CD14-positive monocyte (primary cell): ENCODE measurements around the gene SCGB3A1. TPM values are rescaled to one million over a fixed set of nuclear protein-coding genes. Genes with fewer than 3 reads are reported as not detected.

Experiments
- DNase-seq, 3 donors: peaks; one replicate each; pipeline ENCODE4 v3.0.0-alpha.2; 2011 to 2022
- H2AFZ ChIP-seq: 2 replicates; pipeline ENCODE4 v1.6.0; 2012; ENCODE audit warnings: mild to moderate bottlenecking, low read depth, low read length, inconsistent platforms; ENCODE audit not compliant: insufficient read depth, poor library complexity, severe bottlenecking
- H3K27ac ChIP-seq, 2 donors: 1 replicate in 1 of 2; 2 replicates in 1 of 2; pipeline ENCODE4 v1.5.1; 2012 to 2013; ENCODE audit warnings: low read length in 2 of 2, control low read depth in 1 of 2, inconsistent platforms in 1 of 2, low read depth in 1 of 2, mild to moderate bottlenecking in 1 of 2
- H3K27me3 ChIP-seq, 2 donors: one replicate each; pipeline versions ENCODE4 v1.6.0 to v1.6.1; 2011 to 2013; ENCODE audit warnings: low read length in 2 of 2; ENCODE audit not compliant: control insufficient read depth in 2 of 2, insufficient read depth in 2 of 2
- H3K36me3 ChIP-seq, 2 donors: replicated peaks in 1 of 2; 1 replicate in 1 of 2; 2 replicates in 1 of 2; pipeline versions ENCODE4 v1.5.1 to v1.6.1; 2012 to 2013; ENCODE audit warnings: low read length in 2 of 2, control low read depth in 1 of 2, inconsistent platforms in 1 of 2, mild to moderate bottlenecking in 1 of 2; ENCODE audit not compliant: insufficient read depth in 2 of 2, control insufficient read depth in 1 of 2
- H3K4me1 ChIP-seq, 2 donors: 1 replicate in 1 of 2; 2 replicates in 1 of 2; pipeline versions ENCODE4 v1.5.1 to v1.6.1; 2012 to 2013; ENCODE audit warnings: low read length in 2 of 2, control low read depth in 1 of 2, inconsistent platforms in 1 of 2, mild to moderate bottlenecking in 1 of 2, moderate library complexity in 1 of 2; ENCODE audit not compliant: insufficient read depth in 2 of 2, control insufficient read depth in 1 of 2
- H3K4me2 ChIP-seq: replicated peaks from 2 replicates; pipeline ENCODE3; 2012; ENCODE audit warnings: low read length, moderate library complexity, mild to moderate bottlenecking; ENCODE audit not compliant: poor library complexity, severe bottlenecking; ENCODE audit errors: extremely low read depth
- H3K4me3 ChIP-seq, 3 experiments: fragments of 200-600 bp in 1 of 3; sonication (generic) in 1 of 3; replicated peaks in 1 of 3; 1 replicate in 2 of 3; 2 replicates in 1 of 3; pipeline ENCODE4 v1.5.1; 2011 to 2013; ENCODE audit warnings: low read length in 3 of 3, mild to moderate bottlenecking in 3 of 3, control low read depth in 2 of 3, low read depth in 2 of 3, inconsistent platforms in 1 of 3, moderate library complexity in 1 of 3
- H3K79me2 ChIP-seq: 2 replicates; pipeline ENCODE4 v1.6.0; 2012; ENCODE audit warnings: mild to moderate bottlenecking, control low read depth, inconsistent platforms, low read length, moderate library complexity; ENCODE audit not compliant: insufficient read depth
- H3K9ac ChIP-seq: 2 replicates; pipeline ENCODE4 v1.6.0; 2017; ENCODE audit warnings: low read length, mild to moderate bottlenecking; ENCODE audit not compliant: insufficient read depth, poor library complexity, severe bottlenecking
- H3K9me3 ChIP-seq, 2 donors: replicated peaks in 1 of 2; 1 replicate in 1 of 2; 2 replicates in 1 of 2; pipeline versions ENCODE4 v1.5.1 to v1.6.1; 2012 to 2013; ENCODE audit warnings: low read length in 2 of 2, control low read depth in 1 of 2; ENCODE audit not compliant: control insufficient read depth in 1 of 2, insufficient read depth in 1 of 2
- H4K20me1 ChIP-seq: 2 replicates; pipeline ENCODE4 v1.6.0; 2012; ENCODE audit warnings: mild to moderate bottlenecking, low read length, control low read depth, moderate library complexity; ENCODE audit not compliant: insufficient read depth
- H3K27ac Mint-ChIP-seq, 7 donors: one replicate each; pipeline ENCODE4 v1.8.0; 2020; ENCODE audit warnings: mild to moderate bottlenecking in 7 of 7, mixed read lengths in 7 of 7, moderate library complexity in 6 of 7, inconsistent platforms in 2 of 7
- H3K27me3 Mint-ChIP-seq, 3 donors: one replicate each; pipeline ENCODE4 v1.8.0; 2021 to 2022; ENCODE audit warnings: low read depth in 3 of 3, mild to moderate bottlenecking in 3 of 3, mixed read lengths in 3 of 3, moderate library complexity in 3 of 3, inconsistent platforms in 1 of 3
- H3K36me3 Mint-ChIP-seq, 2 donors: one replicate each; pipeline ENCODE4 v1.8.0; 2020; ENCODE audit warnings: mixed read lengths in 2 of 2, inconsistent platforms in 1 of 2, mild to moderate bottlenecking in 1 of 2
- H3K4me1 Mint-ChIP-seq: one replicate; pipeline ENCODE4 v1.8.0; 2020; ENCODE audit warnings: mild to moderate bottlenecking, mixed read lengths
- H3K4me3 Mint-ChIP-seq, 2 donors: one replicate each; pipeline ENCODE4 v1.8.0; 2020; ENCODE audit warnings: mild to moderate bottlenecking in 2 of 2, mixed read lengths in 2 of 2, moderate library complexity in 1 of 2
- H3K9me3 Mint-ChIP-seq, 7 donors: one replicate each; pipeline ENCODE4 v1.8.0; 2020 to 2022; ENCODE audit warnings: mixed read lengths in 7 of 7, mild to moderate bottlenecking in 6 of 7, moderate library complexity in 6 of 7, inconsistent platforms in 2 of 7
- CTCF ChIP-seq: fragments of 200-600 bp; IDR thresholded peaks from one replicate; pipeline ENCODE4 v1.8.0; 2022; ENCODE audit warnings: antibody characterized with exemption, mild to moderate bottlenecking
- WGBS: methylation state at CpG from one replicate; pipeline ENCODE4 v1.1.5; 2013; ENCODE audit warnings: missing lambda C conversion rate; ENCODE audit not compliant: insufficient coverage; 5-methylcytosine and 5-hydroxymethylcytosine counted together
- intact Hi-C, 2 donors: fragments of 100-400 bp; cut with micrococcal nuclease; formaldehyde crosslinking; loops; one replicate each; pipeline versions ENCODE4 v1.15.0 to v1.15.1; 2023
- polyA plus RNA-seq, 3 donors: library from polyadenylated mRNA; depleted of rRNA in 1 of 3; unstranded in 2 of 3; stranded (reverse) in 1 of 3; fragments of 300-500 nt in 2 of 3; fragments of >200 nt in 1 of 3; fragmentation: Illumina TruSeq in 2 of 3; gene quantifications; 1 replicate in 2 of 3; 2 replicates in 1 of 3; pipeline ENCODE4 v1.2.3, GENCODE V29; 2012 to 2021

SCGB3A1 gene
- polyA plus RNA-seq, 3 donors, result 0.49 to 0.83 (median 0.59) TPM

GRCh38 chr5:180623411-180623834 lies 32.1 kb upstream of the SCGB3A1 start:
- DNase-seq, result no peak
- Histone ChIP-seq H3K36me3 (no peaks in the 10 kb centered on the region), H2AFZ (no peak overlapping the region), H3K27ac (no peak overlapping the region), H3K4me1 (no peaks in the 10 kb centered on the region), H3K27me3 (no peaks in the 10 kb centered on the region), H3K4me3 (no peak overlapping the region), H3K9ac (no peak overlapping the region), H3K79me2 (no peaks in the 10 kb centered on the region), H4K20me1 (no peaks in the 10 kb centered on the region), H3K9me3 (no peaks in the 10 kb centered on the region), H3K4me2 (no peak overlapping the region)
- H3K4me3 Mint-ChIP-seq, result no peak overlapping the region
- intact Hi-C loops, result no loop called here
- no peak overlapping the region for H3K27ac Mint-ChIP-seq
- H3K27me3 Mint-ChIP-seq, result peaks cover 4 to 10% (median 8%) of the 10 kb centered on the region in 3 donors
- H3K9me3 Mint-ChIP-seq, result peaks cover 0 to 10% (median 3%) of the 10 kb centered on the region in 7 donors
- WGBS, result 69% methylated on average over 7 of the region's 10 CpGs
- H3K36me3 Mint-ChIP-seq, result no peaks in the 10 kb centered on the region
- peaks cover under 1% of the 10 kb centered on the region for H3K4me1 Mint-ChIP-seq
- TF ChIP-seq CTCF, result no peak

- 88% methylated on average over 4 of the region's 6 CpGs for WGBS
- Histone ChIP-seq H3K9ac (no peak overlapping the region), H3K36me3 (no peaks in the 10 kb centered on the region), H3K9me3 (no peaks in the 10 kb centered on the region), H3K4me3 (no peak overlapping the region), H3K27me3 (no peaks in the 10 kb centered on the region), H3K4me2 (no peak overlapping the region), H2AFZ (no peak overlapping the region), H4K20me1 (no peaks in the 10 kb centered on the region), H3K27ac (no peak overlapping the region), H3K4me1 (no peaks in the 10 kb centered on the region), H3K79me2 (no peaks in the 10 kb centered on the region)
- peaks cover 0 to 10% (median 3%) of the 10 kb centered on the region in 7 donors for H3K9me3 Mint-ChIP-seq
- H3K4me1 Mint-ChIP-seq, result peaks cover 2% of the 10 kb centered on the region
- TF ChIP-seq CTCF, result no peak
- H3K27me3 Mint-ChIP-seq, result peaks cover 5 to 12% (median 11%) of the 10 kb centered on the region in 3 donors
- H3K36me3 Mint-ChIP-seq, result no peaks in the 10 kb centered on the region
- intact Hi-C loops, result no loop called here
- DNase-seq, result no peak
- no peak overlapping the region for H3K27ac Mint-ChIP-seq
- no peak overlapping the region for H3K4me3 Mint-ChIP-seq
Measured at GRCh38 chr5:180622910-180623309, 31.6 kb upstream of the SCGB3A1 start.
